Peyer's patch (tissue), 4 donors: ENCODE results near the gene TSKS.

ENCODE experiments used
- POLR2A ChIP-seq, 2 donors: fragments of 450-650 bp; IDR thresholded peaks; one replicate each; pipeline ENCODE4 v1.5.1; 2017; ENCODE audit warnings: antibody characterized with exemption in 2 of 2, mild to moderate bottlenecking in 2 of 2, moderate library complexity in 2 of 2
- TF ChIP-seq, protein P1 (sequence below), 6 experiments: fragments of 450-650 bp in 4 of 6; fragments of 200-600 bp in 2 of 6; sonication (generic) in 1 of 6; IDR thresholded peaks; one replicate each; pipeline ENCODE4 v1.5.1; 2017 to 2019; ENCODE audit warnings: antibody characterized with exemption in 6 of 6, mild to moderate bottlenecking in 3 of 6, moderate library complexity in 1 of 6

- TF ChIP-seq, protein P1, sequence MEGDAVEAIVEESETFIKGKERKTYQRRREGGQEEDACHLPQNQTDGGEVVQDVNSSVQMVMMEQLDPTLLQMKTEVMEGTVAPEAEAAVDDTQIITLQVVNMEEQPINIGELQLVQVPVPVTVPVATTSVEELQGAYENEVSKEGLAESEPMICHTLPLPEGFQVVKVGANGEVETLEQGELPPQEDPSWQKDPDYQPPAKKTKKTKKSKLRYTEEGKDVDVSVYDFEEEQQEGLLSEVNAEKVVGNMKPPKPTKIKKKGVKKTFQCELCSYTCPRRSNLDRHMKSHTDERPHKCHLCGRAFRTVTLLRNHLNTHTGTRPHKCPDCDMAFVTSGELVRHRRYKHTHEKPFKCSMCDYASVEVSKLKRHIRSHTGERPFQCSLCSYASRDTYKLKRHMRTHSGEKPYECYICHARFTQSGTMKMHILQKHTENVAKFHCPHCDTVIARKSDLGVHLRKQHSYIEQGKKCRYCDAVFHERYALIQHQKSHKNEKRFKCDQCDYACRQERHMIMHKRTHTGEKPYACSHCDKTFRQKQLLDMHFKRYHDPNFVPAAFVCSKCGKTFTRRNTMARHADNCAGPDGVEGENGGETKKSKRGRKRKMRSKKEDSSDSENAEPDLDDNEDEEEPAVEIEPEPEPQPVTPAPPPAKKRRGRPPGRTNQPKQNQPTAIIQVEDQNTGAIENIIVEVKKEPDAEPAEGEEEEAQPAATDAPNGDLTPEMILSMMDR (IDR thresholded peaks at IDR 0.05) = no peak
- no peak for TF ChIP-seq POLR2A (IDR thresholded peaks at IDR 0.05)
Observed at GRCh38 chr19:49692147-49692506, 71.0 kb downstream of the TSKS start.
